CD4-positive, alpha-beta T cell treated with Interleukin-17A for 1 hour (primary cell): Measurements from ENCODE around the gene RNF175.
A peak's percentile ranks its signal among the peaks of the same experiment; 100 is the strongest.

Experiments
- DNase-seq: peaks from one replicate; pipeline ENCODE4 v3.0.0-alpha.2; 2020

Gene RNF175

GRCh38 chr4:153759407-153760316, at the start of gene RNF175:
RNF175 (minus strand) TSS chr4:153760024; CDS start chr4:153759862, 162 bp downstream.
- no peak for DNase-seq

- DNase-seq = peak; percentile 39
Measured at GRCh38 chr4:153809307-153809706, 49.5 kb upstream of the RNF175 start.

DNA sequence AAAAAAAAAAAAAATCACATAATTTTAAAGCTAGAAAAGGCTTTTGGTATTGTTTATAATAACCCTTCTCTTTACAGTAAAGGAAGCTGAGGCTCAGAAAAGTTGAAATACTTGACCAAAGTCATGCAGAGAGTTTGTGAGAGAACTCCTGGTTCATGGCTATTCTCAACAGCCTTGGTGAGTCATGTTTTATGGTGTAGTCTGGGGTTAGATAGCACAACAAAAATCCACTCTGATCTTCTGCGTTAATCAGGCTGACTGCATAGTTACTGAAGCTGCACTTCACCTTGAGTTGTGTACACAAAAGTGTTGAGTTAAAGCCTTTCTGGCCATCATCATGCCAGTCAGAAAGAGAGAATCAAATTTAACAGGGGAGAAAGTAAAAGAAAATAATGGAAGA, 48.4 kb upstream of the RNF175 start:
- DNase-seq = no peak

DNA sequence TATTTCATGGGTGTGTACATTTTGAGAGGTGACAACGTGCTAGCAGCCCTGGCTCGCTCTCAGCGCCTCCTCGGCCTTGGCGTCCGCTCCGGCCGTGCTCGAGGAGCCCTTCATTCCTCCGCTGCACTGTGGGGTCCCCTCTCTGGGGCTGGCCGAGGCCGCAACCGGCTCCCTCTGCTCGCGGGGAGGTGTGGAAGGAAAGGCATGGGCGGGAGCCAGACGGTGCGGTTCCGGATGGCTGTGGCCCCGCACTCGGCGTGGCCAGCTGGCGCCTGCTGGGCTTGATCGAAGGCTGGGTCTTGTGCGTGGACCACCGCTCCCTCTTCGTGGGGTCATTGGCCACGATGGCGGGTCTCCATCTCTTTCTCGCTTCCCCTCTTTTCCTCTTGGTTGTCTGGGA, 46.2 kb upstream of the RNF175 start:
- no peak for DNase-seq

- DNase-seq = no peak
Measured at GRCh38 chr4:153804722-153805121, 44.9 kb upstream of the RNF175 start.

- no peak for DNase-seq
Measured at GRCh38 chr4:153799694-153800074, 39.9 kb upstream of the RNF175 start.

DNA sequence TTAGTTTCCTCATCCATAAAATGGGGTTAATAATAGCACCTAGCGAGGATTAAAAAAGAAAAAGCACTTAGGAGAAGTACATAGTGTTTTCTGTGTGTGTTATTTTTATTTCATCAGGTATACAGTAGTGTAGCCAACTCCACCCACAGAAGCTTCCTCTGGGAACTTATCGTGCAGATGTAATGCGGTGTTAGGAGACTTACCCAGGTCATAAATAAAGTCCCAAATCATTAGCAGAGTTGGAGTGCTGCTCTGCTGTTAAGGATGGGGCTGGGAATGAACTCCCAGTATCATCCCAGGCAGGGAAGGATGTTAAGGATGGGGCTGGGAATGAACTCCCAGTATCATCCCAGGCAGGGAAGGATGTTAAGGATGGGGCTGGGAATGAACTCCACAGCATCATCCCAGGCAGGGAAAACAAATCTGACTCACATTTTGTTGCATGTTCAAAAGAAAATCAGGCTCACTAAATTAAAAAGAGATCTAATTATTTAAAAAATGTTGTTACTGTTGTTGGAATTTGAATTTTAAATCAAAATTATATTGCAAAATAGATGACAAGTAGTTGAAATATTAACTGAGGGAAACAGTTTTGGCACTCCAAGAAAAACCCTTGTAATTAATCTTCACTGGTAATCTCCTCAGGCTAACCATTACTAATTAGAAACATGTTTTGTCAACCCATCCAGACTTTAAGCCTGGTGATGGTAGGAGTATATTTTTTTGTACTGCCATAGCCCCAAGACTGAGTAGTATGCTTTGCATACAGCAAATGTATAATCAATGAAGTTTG, 39.3 kb upstream of the RNF175 start:
- DNase-seq = no peak

- DNase-seq = no peak
Measured at GRCh38 chr4:153798420-153798819, 38.6 kb upstream of the RNF175 start.

GRCh38 chr4:153794006-153794405, 34.2 kb upstream of the RNF175 start:
- DNase-seq = no peak

- DNase-seq = no peak
Measured at GRCh38 chr4:153792618-153793247, 32.9 kb upstream of the RNF175 start.

GRCh38 chr4:153791746-153792617, 32.2 kb upstream of the RNF175 start:
- DNase-seq = peak; percentile 13

DNA sequence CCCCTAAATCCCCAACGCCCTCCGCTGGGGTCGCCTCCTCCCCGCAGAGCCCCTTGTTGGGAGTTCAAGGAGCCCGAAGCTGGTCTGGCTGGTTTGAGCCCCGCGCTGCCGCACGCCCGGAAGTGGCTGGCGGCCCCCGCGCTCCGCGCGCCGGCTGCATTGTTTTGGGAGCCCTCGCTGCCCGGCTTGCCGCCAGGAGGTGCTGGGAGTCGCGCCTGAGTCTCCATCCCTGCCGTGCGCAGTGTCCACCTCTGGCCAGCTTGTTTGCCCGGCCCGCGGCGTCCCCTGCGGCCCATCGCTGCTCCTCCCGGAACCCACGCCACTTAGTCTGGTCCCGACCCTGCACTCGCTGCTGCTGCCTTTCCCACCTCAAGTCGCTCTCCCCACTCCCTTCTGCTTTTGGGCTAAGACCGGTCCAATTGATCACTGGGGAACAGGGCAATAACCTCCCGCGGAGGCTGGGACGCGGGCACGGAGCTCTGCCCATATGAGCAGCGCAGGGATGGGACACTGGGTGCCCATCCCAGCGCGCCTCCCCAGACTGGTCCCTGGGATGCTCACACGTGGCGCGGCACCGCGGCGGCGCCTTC, 31.2 kb upstream of the RNF175 start:
- DNase-seq = peak; percentile 12

DNA sequence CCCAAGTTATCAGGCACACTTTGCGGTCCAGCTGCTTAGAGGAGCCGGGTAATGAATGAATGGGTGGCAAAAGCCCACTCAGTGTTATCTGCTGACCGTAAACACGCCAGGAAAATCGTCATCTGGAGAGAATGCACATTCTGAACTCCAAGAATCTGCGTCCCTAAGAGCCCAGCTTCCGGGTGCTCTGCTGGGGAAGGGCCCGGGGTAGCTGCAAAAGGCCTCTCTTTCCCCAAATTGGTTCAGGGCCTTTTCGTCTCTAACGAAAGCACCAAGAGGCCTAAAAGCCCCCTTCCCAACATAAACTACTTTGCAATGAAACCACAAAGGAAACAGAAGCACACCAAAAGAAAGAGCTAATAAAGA, 30.7 kb upstream of the RNF175 start:
- no peak for DNase-seq

- no peak for DNase-seq
Measured at GRCh38 chr4:153789741-153790499, 30.1 kb upstream of the RNF175 start.

GRCh38 chr4:153788413-153789276, 28.8 kb upstream of the RNF175 start, which contains the start of gene SFRP2:
SFRP2 (minus strand) TSS chr4:153789083; CDS start chr4:153788835, 248 bp downstream.
- no peak for DNase-seq

- DNase-seq = no peak
Measured at GRCh38 chr4:153788051-153788412, 28.2 kb upstream of the RNF175 start.

DNA sequence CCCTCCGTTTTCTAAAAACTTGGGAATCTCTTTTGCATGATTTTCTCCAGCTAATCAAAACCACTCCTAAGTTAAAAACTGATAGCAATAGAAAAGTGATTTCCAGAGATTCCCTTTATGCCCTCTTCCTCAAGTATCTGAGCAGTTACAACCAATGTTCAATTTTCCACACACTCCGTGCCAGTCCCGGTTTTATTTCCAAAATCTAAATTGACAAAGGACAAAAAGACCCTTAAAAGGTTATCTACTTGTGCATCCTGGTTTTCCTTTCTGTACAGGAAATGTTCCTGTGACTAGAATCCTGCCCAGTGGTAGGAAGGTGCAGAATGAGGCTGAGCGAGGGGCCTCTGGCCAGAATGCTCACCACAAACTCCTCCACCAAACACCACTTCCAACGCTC, 27.8 kb upstream of the RNF175 start:
- no peak for DNase-seq

DNA sequence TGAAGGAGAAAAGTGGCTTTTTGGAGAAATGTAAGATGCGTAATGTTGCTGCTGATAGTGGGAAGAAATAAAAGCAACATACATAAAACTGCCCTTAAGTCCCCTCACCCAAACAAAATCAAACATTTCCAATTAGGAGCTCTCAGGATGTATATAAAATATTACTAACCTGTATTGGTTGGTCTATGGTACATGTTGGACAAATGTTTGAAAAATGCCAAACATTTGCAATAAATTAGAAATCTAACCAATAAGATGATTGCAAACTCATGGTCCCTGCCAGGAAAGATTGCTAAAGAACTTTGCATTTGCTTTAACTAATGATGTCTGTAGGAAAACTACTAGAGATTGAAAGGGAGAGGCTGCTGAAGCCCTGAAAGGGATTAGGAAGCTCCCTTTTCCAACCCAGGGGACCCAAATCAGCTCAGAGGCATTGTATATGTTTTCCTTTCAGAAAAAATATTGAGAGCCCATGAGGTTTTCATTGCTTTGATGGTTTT, 27.3 kb upstream of the RNF175 start:
- DNase-seq = no peak

GRCh38 chr4:153785910-153786721, 26.3 kb upstream of the RNF175 start:
- DNase-seq = peak; percentile 24
